Activated CD8-positive, alpha-beta T cell treated with anti-CD3 and anti-CD28 coated beads for 36 hours (primary cell): ENCODE data around the gene PPFIBP1. TPM values are rescaled to one million over a fixed set of nuclear protein-coding genes. Genes with fewer than 3 reads are reported as not detected.
A peak's percentile ranks its signal among the peaks of the same experiment; 100 is the strongest.
"Not testable (repeated sequence)": the region's sequence is repeated elsewhere in the genome, so short reads cannot be mapped to it uniquely, and the experiment has no call there.

Experiments
- ATAC-seq: fragments of 200-7000 bp; cut with Tn5 transposase; one replicate; pipeline ENCODE4 v1.10.0; 2021; ENCODE audit warnings: mild to moderate bottlenecking, moderate library complexity
- CTCF ChIA-PET: fragments of 350-600 bp; sonication (Branson Sonifier 250); formaldehyde crosslinking; loops from one replicate; lab custom pipeline; 2021; ENCODE audit warnings: antibody characterized with exemption; lab: Charles Lee
- POLR2A ChIA-PET: fragments of 350-600 bp; sonication (Branson Sonifier 250); formaldehyde crosslinking; loops from one replicate; lab custom pipeline; 2021; ENCODE audit warnings: antibody characterized with exemption; lab: Charles Lee
- DNase-seq: peaks from one replicate; pipeline ENCODE4 v3.0.0-alpha.2; 2020
- H3K27ac Mint-ChIP-seq: one replicate; pipeline ENCODE4 v1.8.0; 2021; ENCODE audit warnings: mild to moderate bottlenecking, mixed read lengths
- H3K27me3 Mint-ChIP-seq: one replicate; pipeline ENCODE4 v1.8.0; 2021; ENCODE audit warnings: mixed read lengths
- H3K36me3 Mint-ChIP-seq: one replicate; pipeline ENCODE4 v1.8.0; 2021; ENCODE audit warnings: low read depth, mixed read lengths
- H3K4me1 Mint-ChIP-seq: one replicate; pipeline ENCODE4 v1.8.0; 2021; ENCODE audit warnings: low read depth, mixed read lengths
- H3K4me3 Mint-ChIP-seq: one replicate; pipeline ENCODE4 v1.8.0; 2021; ENCODE audit warnings: mild to moderate bottlenecking, moderate library complexity, mixed read lengths
- H3K9me3 Mint-ChIP-seq: one replicate; pipeline ENCODE4 v1.8.0; 2021; ENCODE audit warnings: mixed read lengths
- intact Hi-C: fragments of 100-400 bp; cut with micrococcal nuclease; formaldehyde crosslinking; loops from one replicate; pipeline ENCODE4 v1.10.0; 2022
- total RNA-seq, 2 experiments: library from RNA; stranded (reverse); gene quantifications; one replicate each; pipeline ENCODE4 v1.2.3, GENCODE V29; 2021
- TF ChIP-seq, protein P1 (sequence below): fragments of 200-600 bp; IDR thresholded peaks from one replicate; pipeline ENCODE4 v1.8.0; 2022; ENCODE audit warnings: antibody characterized with exemption, mild to moderate bottlenecking

PPFIBP1 gene
- total RNA-seq, 2 experiments from 2014 or later, result 6.6 to 8.8 TPM

DNA sequence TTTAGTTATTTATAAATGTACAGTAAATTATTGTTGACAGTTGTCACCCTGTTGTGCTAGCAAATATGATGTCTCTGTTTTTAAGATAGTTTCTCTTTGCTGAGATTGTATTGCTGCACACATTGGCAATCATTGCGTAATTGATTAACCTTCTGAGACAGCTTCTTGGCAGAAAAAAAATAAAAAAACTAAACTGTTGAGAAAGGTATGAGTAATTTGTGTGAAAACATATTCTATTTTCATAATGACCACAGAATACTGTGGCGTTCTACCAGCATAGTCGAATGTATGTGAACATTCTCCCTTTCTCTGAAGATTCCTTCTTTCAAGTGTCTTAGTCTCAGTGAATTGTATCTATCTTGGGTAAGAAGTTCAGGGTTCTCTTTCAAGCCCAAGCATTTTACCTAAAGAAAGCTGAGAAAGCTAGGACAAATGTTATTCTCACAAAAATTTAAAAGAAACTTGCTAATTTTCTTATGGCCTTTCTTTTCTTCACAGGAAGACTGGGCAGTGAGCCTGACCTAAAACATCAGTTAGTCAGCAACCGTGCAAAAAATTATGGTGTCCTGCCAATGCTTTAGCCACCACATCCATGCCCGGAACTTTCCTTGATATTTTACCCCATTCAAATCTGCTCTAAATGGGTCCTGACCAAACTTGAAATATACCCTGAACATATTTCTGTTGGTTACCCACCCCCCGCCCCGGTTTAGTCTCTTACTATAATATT, 103.3 kb downstream of the PPFIBP1 start:
- no peaks in the 10 kb centered on the region for H3K9me3 Mint-ChIP-seq
- TF ChIP-seq, protein P1, sequence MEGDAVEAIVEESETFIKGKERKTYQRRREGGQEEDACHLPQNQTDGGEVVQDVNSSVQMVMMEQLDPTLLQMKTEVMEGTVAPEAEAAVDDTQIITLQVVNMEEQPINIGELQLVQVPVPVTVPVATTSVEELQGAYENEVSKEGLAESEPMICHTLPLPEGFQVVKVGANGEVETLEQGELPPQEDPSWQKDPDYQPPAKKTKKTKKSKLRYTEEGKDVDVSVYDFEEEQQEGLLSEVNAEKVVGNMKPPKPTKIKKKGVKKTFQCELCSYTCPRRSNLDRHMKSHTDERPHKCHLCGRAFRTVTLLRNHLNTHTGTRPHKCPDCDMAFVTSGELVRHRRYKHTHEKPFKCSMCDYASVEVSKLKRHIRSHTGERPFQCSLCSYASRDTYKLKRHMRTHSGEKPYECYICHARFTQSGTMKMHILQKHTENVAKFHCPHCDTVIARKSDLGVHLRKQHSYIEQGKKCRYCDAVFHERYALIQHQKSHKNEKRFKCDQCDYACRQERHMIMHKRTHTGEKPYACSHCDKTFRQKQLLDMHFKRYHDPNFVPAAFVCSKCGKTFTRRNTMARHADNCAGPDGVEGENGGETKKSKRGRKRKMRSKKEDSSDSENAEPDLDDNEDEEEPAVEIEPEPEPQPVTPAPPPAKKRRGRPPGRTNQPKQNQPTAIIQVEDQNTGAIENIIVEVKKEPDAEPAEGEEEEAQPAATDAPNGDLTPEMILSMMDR, result no peak
- ATAC-seq, result peak; percentile 45
- H3K4me1 Mint-ChIP-seq, result peaks cover 11% of the 10 kb centered on the region
- H3K4me3 Mint-ChIP-seq, result no peak overlapping the region
- H3K27ac Mint-ChIP-seq, result no peak overlapping the region
- intact Hi-C loops, result no loop called here
- DNase-seq, result no peak
- ChIA-PET CTCF (no interaction called here), POLR2A (interaction anchor here (0.5 kb wide), 1 partner anchor 83 kb away, joined by 3 read pairs; no protein-coding TSS in a partner anchor)
- no peaks in the 10 kb centered on the region for H3K36me3 Mint-ChIP-seq
- H3K27me3 Mint-ChIP-seq, result peaks cover 1% of the 10 kb centered on the region

DNA sequence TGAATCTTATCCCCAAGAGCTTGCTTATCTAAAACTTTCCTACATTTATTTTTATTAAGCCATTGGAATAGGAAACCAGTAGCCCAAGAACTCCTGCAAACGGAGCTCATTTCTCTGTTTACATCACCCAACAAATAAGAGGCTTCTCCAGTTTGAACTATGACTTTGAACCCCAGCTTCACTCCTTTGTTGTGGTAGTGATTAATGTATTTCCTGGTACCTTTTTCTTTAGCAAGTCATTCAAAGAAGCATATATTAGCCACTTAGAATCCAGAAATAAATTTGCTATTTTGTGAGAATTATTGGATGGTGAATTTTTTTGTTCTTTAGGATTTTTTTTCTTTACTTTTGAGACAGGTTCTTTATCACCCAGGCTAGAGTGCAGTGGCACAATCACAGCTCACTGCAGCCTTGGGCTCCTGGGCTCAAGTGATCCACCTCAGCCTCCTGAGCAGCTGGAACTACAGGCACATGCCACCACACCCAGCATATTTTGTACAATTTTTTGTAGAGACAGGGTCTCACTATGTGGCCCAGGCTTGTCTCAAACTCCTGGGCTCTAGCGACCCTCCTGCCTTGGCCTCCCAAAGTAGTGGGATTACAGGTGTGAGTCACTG, 104.0 kb downstream of the PPFIBP1 start:
- POLR2A ChIA-PET, result interaction anchor here (0.5 kb wide), 1 partner anchor 83 kb away, joined by 3 read pairs; no protein-coding TSS in a partner anchor
- peak; percentile 70 for ATAC-seq
- H3K27me3 Mint-ChIP-seq, CTCF ChIA-PET, H3K9me3 Mint-ChIP-seq, H3K27ac Mint-ChIP-seq, H3K4me3 Mint-ChIP-seq, intact Hi-C loops, H3K36me3 Mint-ChIP-seq, DNase-seq: not testable (repeated sequence)
- peaks cover 11% of the 10 kb centered on the region for H3K4me1 Mint-ChIP-seq

DNA sequence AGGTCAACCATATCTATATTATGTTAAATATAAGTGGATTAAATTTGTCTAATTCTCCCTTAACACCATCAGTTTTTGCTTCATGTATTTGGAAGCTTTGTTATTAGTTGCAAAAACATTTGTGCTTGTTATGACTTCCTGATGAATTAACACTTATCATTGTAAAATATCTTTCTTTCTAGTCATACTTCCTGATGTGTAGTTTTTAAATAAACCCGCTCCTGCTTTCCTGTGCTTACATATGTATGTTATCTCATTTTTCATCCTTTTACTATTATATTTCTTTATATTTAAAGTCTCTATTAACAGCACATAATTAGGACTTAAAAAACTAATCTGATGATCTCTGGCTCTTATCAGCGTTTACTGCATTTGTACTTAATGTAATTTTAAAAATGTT, 106.2 kb downstream of the PPFIBP1 start:
- ATAC-seq, H3K9me3 Mint-ChIP-seq, H3K36me3 Mint-ChIP-seq, CTCF ChIA-PET, intact Hi-C loops, H3K27ac Mint-ChIP-seq, H3K27me3 Mint-ChIP-seq, H3K4me3 Mint-ChIP-seq, POLR2A ChIA-PET, DNase-seq: not testable (repeated sequence)
- H3K4me1 Mint-ChIP-seq, result peaks cover 11% of the 10 kb centered on the region

DNA sequence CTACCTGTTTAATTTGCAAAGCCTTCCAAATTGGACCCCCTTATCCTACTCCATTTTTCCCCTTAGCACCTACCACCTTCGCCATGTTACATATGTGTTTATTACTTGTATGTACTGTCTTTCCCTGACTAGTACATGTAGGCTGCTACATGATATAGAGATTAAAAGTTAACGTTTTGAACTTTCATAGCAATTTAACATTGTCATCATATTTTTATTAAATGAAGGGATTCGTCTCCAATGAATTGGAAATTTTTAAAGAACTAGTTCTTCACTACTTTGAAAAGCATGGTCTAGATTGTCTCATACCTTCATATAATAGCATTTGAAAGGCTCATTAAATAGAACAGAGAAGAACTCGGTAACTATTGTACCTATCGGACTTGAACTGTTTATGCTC, 107.4 kb downstream of the PPFIBP1 start:
- Mint-ChIP-seq H3K4me1 (peaks cover 17% of the 10 kb centered on the region), H3K27me3 (peaks cover 1% of the 10 kb centered on the region), H3K36me3 (no peaks in the 10 kb centered on the region), H3K27ac (no peak overlapping the region), H3K9me3 (no peaks in the 10 kb centered on the region), H3K4me3 (no peak overlapping the region)
- POLR2A ChIA-PET, result no interaction called here
- TF ChIP-seq, protein P1, result no peak
- ATAC-seq, result no peak
- intact Hi-C loops, result no loop called here
- CTCF ChIA-PET, result no interaction called here
- DNase-seq, result no peak

DNA sequence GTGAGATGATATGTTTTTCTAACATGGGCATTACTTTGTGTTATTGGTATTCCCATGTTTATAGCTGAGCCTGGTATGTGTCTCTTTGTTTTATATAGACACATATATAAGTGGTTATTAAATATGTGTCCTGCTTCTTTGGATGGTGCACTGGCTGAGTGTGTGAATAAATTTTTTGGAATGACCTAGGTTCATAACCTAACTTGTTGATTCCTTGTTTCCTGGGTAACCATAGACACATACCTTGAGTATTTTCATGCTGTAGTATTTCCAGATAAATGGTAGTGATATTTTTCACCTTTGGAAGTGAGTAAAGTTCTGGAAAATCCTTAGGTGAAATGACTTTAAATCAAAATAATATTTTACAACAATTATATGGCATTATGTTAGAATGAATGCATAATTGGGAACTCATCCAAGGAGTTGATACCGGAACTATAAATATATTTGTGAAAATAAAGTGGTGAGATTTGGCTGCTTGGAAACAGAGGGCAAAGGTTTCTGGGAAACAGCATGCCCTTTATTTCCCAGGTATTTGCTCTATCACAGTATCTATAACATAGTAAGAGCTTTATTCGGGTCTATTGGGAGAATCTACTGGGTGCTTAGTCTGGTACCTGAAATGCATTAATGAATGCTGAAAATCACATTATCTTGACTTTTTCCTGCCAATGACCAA, 107.9 kb downstream of the PPFIBP1 start:
- Mint-ChIP-seq H3K27ac (no peak overlapping the region), H3K4me3 (no peak overlapping the region), H3K4me1 (peaks cover 20% of the 10 kb centered on the region)

More for the DNA sequence above, 107.9 kb downstream of the PPFIBP1 start:
- TF ChIP-seq, protein P1, result no peak
- POLR2A ChIA-PET, result no interaction called here
- no peak for DNase-seq
- CTCF ChIA-PET, result no interaction called here
- no peaks in the 10 kb centered on the region for H3K36me3 Mint-ChIP-seq
- intact Hi-C loops, result no loop called here
- H3K27me3 Mint-ChIP-seq, result peaks cover 1% of the 10 kb centered on the region
- ATAC-seq, result no peak
- H3K9me3 Mint-ChIP-seq, result no peaks in the 10 kb centered on the region
